ENCODE results near the gene FAM184A.

FAM184A gene

DNA sequence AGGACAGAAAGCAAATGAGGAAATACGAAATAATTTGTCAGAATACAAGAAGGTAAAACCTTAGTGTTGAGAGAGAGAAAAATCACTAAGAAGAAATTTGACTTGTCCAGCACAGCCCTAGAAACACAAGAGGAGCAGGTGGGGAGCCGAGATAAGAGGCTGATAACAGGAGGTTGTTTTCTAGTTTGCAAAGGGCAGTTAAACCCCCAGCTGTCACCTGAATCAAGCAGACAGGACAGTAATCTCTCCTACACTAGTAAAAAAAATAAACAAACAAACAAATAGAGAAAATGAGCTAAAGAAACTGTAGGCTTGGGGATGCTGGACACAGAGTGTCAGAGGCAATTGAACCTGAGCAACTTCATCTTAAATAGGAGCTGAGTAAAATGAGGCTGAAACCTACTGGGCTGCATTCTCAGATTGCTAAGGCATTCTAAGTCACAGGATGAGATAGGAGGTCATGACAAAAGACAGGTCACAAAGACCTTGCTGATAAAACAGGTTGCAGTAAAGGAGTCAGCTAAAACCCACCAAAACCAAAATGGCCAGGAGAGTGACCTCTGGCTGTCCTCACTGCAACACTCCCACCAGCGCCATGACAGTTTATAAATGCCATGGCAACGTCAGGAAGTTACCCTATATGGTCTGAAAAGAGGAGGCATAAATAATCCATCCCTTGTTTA lies 40.4 kb downstream of the FAM184A start:
- FAIRE-seq, result peak; percentile 89
- no peak for TF ChIP-seq CTCF (IDR thresholded peaks at IDR 0.05; ENCODE audit: insufficient read depth, missing control alignments)
- DNase-seq (ENCODE audit: insufficient read length, low spot score), result no peak

DNA sequence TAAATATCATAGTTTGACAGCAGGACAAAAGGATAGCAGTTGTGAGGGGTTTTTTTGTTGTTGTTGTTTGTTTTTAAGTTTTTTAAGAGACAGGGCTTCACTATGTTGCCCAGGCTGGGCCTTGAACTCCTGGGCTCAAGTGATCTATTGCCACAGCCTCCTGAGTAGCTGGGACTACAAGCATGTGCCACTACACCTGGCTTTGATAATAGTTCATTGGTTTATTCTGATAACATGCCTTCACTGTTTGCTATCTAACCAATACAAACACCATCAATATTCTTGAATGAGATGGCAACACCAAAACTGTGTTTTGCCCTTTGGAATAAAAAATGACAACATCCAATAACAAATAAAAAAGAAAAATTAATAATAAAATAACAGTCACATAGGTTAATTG lies 41.2 kb downstream of the FAM184A start:
- no peak for DNase-seq (ENCODE audit: insufficient read length, low spot score)
- FAIRE-seq, result peak; percentile 29

DNA sequence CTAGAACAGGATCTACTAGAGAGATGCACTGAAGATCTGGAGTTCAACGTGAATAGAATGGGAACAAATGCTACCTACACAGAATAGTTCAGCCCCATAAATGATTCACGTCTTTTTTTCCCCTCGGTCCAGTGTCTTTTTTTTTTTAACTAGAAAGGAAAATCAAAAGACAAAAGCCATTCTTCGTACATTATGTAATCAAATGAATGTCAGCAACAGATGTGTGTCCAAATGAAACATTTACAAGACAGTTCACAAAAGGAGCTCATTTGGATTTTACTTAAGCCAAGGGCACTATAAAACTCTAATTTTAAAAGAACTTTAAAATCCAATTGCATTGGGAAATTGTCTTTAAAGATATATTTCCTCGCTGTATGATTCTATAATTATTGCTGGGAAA lies 42.4 kb downstream of the FAM184A start:
- DNase-seq (ENCODE audit: insufficient read length, low spot score) (no peak), FAIRE-seq (peak; percentile 51)
- TF ChIP-seq CTCF (IDR thresholded peaks at IDR 0.05; ENCODE audit: insufficient read depth, missing control alignments), result no peak

More for the DNA sequence above, 41.2 kb downstream of the FAM184A start:
- no peak for TF ChIP-seq CTCF (IDR thresholded peaks at IDR 0.05; ENCODE audit: insufficient read depth, missing control alignments)

GRCh38 chr6:119035459-119035858 lies 43.0 kb downstream of the FAM184A start:
- no peak for DNase-seq (ENCODE audit: insufficient read length, low spot score)
- no peak for TF ChIP-seq CTCF (IDR thresholded peaks at IDR 0.05; ENCODE audit: insufficient read depth, missing control alignments)
- FAIRE-seq, result no peak

- FAIRE-seq, result no peak
- no peak for DNase-seq (ENCODE audit: insufficient read length, low spot score)
- TF ChIP-seq CTCF (IDR thresholded peaks at IDR 0.05; ENCODE audit: insufficient read depth, missing control alignments), result no peak
Measured at GRCh38 chr6:119034827-119035458, 43.5 kb downstream of the FAM184A start.

GRCh38 chr6:119032428-119032827 lies 46.0 kb downstream of the FAM184A start:
- no peak for DNase-seq (ENCODE audit: insufficient read length, low spot score)
- no peak for TF ChIP-seq CTCF (IDR thresholded peaks at IDR 0.05; ENCODE audit: insufficient read depth, missing control alignments)
- no peak for FAIRE-seq

GRCh38 chr6:119030759-119031158 lies 47.7 kb downstream of the FAM184A start:
- FAIRE-seq (peak; percentile 77), DNase-seq (ENCODE audit: insufficient read length, low spot score) (no peak)
- no peak for TF ChIP-seq CTCF (IDR thresholded peaks at IDR 0.05; ENCODE audit: insufficient read depth, missing control alignments)
